HL-60/S4 treated with phorbol 12-myristate 13-acetate at 8.2 ng/mL for 4 days and 3 days (cell line): ENCODE measurements around the gene VMAC.
"Not testable (repeated sequence)": the region's sequence is repeated elsewhere in the genome, so short reads cannot be mapped to it uniquely, and the experiment has no call there.

ENCODE experiments used
- in situ Hi-C: fragments of 300-500 bp; cut with MboI; formaldehyde crosslinking; loops from 2 replicates; pipeline ENCODE4 v1.15.0; 2022; ENCODE audit warnings: low sequenced_read_pairs

The VMAC gene

DNA sequence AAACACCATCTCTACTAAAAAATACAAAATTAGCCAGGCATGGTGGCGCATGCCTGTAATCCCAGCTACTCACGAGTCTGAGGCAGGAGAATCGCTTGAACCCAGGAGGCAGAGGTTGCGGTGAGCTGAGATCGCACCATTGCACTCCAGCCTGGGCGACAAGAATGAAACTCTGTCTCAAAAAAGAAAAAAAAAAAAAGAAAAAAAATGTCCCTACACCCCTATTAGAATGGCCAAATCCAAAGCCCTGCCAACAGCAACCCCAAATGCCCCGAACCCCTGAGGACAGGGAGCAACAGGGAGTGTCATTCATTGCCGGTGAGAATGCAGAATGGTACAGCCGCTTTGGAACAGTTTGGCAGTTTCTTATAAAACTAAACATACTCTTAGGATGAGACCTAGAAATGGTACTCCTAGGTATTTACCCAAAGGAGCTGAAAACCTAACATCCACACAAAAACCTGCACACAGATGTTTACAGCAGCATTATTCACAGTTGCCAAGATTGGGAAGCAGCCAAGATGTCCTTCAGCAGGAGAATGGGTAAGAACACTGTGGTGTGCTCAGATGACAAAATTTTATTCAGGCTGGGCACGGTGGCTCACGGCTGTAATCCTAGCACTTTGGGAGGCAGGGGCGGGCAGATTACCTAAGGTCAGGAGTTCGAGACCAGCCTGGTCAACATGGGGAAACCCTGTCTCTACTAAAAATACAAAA is 21.4 kb upstream of the VMAC start:
- in situ Hi-C loops, result not testable (repeated sequence)

DNA sequence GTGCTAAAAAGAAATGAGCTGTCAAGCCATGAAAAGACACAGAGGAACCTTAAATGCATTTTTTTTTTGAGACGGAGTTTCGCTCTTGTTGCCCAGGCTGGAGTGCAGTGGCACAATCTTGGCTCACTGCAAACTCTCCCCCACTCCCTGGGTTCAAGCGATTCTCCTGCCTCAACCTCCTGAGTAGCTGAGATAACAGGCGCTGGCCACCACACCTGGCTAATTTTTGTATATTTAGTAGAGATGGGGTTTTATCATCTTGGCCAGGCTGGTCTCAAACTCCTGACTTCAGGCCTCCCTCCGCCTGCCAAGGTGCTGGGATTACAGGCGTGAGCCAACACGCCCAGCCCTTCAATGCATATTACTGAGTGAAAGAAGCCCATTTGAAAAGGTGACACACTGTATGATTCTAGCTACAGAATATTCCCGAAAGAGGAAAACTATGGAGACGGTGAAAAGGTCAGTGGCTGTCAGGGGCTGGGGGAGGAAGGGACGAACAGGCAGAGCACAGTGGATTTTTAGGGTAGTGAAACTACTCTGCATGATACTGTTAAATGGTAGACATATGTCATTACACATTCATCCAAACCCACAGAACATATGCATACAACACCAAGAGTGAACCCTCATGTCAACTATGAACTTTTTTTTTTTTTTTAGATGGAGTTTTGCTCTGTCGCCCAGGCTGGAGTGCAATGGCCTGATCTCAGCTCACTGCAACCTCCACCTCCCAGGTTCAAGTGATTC is 20.4 kb upstream of the VMAC start:
- in situ Hi-C loops, result not testable (repeated sequence)

DNA sequence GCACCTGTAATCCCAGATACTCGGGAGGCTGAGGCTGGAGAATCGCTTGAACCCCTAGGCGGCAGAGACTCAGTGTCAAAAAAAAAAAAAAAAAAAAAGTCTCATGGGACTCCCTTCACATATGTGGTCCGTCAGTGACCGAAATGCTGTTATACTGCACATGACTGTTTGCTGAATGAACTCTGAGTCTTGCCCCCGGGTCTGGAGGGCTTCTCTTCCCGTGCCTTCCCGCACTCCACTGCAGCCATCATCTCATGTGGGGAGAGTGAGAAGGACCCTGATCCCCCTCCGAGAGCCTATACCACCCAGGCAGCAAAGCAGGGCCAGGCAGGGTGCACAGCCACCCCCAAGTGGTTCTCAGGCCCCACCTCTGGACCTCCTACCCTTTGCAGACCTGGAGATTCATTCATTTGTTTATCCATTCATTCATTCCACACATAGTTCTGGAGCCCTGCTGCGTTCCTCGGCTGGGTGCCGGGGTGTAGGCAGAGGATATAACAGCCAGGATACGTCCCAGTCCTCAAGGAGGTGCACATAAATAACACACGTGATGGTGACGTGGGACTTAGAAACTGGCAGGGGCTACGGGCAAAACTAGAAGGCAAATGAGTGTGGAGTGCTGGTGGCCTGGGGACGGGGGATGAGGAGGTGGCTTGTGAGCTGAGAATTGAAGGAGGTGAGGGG is 15.2 kb upstream of the VMAC start:
- in situ Hi-C loops, result no loop called here

DNA sequence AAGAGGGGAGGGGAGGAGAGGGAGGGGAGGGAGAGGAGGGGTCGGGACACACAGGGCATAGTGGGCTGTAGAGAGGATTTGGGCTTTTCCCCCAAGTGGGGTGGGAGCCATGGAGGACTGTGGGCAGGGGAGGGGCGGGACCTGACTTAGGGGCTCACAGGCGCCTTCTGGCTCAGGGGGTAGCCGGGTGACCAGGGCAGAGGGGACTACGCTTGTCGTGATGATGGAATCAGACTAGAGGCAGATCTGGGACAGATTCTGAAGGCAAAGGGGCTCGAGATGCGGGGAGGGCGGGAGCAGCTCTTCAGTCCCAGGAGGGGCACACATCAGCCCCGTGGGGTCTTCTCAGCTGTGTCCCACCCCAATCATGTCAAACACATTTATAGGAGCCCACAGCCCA is 14.6 kb upstream of the VMAC start:
- in situ Hi-C loops, result no loop called here

DNA sequence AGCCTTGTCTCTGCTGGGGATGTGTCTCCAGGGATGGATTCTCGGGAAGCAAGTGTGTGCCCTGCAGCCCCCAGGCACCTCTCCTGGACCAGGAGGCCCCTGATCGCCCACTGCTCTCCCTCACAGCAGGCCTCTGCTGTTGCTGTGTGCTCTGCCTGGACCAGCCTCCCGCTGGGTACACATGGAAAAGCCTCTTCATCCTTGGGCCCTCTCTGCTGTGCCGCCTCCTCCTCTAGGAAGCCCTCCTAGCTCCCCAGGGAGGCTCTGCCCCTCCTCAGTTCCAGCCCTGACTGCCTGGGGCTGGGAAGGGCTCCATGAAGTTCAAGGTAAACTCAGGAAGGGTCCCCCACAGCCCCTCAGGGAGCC is 13.1 kb upstream of the VMAC start:
- in situ Hi-C loops, result no loop called here

DNA sequence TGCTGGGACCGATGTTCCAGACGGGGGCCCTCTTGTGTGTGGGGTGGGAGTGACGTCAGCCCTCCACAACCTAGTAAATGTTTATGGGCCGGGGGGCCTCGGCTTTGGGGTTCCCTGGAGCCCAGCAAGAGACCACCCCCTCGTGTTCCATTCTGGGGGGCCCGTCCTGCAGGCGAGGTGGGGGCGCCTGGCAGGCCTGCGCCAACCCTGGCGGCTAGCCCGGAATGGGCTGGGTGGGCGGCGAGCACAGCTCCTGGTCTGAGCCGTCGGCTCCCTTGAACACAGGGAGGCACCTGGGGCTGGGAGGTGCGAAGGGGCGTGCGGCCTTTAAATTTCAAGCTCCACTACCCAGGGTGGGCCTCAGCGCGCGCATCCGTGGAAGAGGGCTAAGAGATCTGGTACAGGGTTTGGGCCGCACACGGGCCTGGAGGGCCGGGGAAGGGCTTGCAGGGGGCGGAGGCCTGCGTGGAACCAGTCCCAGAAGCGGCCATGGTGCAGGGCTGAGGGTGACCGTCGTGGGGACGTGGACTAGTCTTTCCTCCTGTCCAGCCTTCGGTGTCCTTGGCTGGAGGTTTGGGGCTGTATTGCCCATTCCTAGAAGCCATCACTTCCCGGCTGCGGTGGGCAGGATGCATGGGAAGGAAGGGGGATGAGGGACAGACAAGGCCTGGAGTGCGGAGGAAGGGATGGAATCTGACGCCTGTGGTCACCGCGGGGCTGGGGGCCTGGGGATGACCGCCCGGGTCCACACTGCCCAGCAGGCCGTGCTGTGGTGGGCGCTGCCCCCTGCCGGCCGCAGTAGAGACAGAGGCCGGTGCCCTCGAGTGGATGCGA is 12.5 kb upstream of the VMAC start:
- in situ Hi-C loops, result no loop called here

DNA sequence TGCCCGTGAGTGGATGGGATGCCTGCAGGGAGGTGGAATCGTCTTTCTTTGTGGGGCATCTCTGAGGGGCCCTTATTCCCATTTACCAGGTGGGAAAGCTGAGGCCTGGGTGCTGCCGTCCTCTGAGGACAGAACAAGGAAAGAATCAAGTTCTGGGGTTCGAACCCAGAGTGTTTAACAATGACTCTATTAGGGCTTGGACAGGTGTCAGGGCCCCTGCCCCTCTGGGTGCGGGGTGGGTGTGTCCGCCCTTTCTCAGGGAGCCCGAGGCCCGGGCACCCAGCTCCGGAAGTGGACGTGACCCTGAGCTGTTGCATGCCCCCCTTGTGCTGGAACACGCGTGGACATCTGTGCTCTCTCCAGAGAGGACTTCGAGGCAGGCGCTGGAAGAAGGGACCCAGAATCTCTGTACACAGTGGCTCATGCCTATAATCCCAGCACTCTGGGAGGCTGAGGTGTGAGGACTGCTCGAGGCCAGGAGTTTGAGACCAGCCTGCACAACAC is 11.8 kb upstream of the VMAC start:
- in situ Hi-C loops, result no loop called here

DNA sequence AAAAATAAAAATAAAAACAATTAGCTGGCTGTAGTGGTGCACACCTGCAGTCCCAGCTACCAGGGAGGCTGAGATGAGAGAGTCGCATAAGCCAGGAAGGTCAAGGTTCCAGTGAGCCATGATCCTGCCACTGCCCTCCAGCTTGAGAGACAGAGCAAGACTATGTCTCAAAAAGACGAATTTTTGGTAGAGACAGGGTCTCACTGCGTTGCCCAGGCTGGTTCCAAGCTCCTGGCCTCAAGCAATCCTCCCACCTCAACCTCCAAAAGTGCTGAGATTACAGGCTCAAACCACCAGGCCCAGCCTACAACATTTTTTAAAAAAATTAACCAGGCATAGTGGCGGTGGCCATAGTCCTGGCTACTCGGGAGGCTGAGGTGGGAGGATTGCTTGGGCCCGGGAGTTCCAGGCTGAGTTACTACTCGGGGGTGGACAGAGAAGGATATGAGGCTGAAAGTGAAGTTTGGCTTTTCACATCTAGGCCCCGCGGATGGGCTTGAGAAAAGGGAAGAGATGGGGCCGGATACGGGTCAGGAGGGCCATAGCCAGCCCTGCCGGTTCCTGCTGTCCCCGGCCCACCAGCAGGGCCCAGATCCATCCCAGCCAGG is 11.3 kb upstream of the VMAC start:
- in situ Hi-C loops, result no loop called here

DNA sequence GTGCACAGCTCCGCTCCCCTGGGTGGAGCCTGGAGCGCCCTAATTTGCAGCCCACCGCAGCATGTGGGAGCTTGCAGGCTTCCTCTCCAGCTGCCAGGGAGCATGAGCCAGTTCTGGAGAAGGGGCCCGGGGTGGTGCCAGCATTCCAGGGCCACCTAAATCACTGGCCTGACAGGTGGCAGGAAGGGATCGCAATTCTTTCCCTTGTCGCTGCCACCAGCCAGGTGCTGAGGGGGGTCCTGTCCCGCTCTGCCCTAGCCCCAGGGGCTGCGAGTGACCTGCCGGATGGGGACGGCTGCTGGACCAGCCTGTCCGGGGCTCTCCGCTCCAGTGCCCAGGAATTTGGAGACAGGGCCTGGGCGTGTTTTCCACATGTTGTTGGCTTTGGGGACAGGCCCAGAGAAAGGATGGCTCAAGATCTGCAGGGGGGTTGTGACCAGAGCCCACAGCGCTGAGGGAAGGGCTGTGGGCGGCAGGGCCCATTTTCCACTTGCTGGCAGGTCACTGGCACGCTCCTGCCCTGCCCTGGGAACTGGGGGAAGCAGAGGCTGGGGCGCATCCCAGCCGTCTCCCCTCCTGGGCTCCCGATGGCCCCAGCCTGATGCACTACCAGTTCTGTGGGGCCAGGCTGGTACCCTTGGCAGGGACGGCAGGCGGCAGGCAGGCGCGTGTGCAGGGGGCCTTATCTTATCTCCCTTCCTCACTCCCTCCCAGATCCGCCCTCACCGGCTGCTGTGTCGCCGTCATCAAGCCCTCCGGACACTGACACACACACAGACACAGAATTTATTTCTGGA is 10.6 kb upstream of the VMAC start:
- in situ Hi-C loops, result no loop called here

DNA sequence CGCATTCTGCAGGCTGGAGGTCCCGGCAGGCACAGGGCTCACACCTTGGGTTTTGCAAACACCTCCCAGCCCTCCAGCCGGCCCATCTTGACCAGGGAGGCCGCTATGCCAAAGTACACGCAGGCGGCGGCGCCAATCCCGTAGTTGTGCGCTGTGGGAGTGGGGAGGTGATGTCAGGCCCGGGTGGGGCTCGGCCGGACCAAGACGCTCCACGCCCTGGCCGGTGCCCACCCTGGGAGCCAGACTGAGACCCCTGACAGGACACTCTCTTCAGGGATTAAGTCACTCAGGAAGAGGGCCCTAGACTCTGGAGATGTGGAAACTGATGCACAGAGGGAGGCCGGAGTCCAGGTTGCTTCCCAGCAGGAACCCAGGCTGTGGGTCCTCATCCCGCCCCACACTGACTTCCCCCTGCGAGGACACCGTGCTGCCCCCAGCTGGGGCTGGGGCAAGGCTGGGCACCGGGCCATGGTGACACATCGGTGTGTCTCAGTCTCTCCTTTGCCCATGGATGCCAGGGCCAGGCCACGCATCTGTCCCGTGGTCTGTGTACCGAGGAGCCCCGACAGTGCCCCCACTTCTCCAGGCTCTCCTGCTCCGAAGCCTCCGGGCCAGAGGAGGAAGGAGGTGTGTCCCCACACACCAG is 9.8 kb upstream of the VMAC start:
- in situ Hi-C loops, result no loop called here

DNA sequence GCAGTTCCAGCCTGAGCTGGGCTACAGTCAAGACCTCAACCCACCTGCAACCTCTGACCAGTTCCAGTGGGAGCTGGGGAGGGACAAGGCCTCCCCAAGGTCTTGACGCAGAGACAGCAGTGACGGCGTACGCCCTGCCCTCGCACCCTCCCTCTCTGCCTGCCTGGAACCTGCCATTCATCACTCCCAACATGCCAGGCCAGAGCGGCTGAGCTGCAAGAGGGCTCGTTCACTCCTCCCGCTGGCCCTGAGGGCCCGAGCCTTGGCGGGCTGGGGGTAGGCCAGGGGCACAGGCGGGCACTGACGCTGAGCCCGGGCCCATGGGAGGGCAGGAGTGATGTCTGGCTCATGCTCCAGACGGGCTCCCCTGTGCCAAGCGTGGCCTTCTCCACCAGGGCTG is 9.3 kb upstream of the VMAC start:
- in situ Hi-C loops, result no loop called here

DNA sequence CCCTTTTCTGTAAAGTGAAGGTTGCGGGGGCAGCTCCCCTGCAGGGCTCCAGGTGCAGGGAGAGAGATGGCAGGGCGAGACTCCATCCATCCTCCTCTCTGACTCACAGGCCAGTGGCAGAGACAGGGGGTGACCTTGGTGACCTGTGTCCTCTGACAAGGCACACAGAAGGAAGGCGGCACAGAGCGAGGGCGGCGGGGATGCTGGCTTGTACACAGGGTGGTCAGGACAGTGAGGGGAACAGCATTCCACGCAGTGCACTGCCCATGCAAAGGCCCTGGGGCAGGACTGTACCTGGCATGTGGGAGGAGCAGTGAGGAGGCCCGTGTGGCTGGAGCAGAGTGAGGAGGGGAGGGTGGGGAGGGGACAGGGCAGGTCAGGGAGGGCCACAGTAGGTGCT is 8.8 kb upstream of the VMAC start:
- in situ Hi-C loops, result no loop called here

DNA sequence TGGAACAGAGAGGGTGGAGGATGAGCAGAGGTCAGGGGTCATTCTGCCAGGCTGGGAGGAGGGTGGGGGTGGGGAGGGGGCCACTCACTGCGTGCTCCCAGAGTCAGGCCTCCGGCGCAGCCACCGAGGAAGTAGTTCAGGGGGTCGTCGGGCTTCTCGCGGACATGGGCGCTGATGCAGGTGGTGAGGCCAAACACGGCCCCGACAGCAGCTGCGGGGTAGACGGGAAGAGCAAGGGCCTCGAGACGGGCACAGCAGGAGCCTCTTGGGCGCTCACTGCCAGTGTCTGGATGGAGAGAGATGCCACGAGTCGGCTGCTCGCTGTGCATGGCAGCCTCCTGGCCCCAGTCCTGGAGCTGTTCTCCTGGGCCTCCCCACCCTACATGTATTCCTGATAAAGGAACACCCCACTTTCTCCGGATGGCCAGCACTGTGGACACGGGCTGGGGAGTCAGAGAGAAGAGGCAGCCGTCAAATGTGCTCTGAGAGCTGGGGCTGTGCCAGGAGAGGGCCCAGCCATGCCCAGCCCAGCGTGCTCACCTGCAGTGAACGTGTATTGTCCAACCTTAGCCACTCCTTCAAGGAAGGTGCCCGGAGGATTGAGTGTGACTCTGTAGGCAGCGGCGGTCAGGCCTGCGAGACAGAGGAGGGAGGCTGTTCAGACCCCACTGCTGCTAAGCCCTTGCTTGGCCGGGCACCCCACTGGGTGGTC is 8.2 kb upstream of the VMAC start:
- in situ Hi-C loops, result no loop called here

DNA sequence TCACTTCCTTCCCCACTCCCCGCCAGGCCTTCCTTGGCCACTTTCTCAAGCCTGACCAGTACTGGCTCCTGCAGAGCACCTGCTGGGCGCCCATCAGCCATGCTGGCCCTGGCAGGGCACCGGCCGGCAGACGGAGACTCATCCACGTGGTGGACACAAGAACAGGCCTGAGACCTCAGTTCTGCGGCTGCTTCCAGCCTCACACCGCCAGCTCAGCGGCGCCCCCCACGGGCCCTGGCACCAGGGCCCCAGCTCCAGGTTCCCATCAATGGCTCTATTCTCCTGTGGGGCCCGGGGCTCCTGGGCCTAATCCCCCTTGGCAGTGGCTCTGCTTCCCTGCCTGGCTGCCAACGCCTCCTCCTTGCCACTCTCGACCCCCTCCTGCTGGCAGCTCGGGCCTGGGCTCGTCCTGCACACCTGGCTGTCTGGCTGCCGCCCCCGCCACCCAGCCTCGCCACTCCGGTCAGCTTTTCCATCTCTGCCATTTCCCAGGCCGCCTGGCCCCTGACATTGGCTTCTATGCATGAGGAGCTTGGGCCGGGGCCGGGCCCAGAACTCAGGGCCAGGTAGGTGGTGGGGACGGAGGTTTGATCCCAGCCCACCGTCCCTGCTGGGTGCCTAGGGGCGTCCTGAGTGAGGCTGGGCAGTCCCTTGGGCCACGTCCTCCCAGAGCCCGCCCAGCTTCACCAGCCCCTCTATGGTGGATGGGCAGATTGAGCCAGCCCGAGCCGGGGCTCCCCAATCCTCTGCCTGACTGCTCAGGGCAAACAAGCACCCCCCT is 7.3 kb upstream of the VMAC start:
- in situ Hi-C loops, result no loop called here

DNA sequence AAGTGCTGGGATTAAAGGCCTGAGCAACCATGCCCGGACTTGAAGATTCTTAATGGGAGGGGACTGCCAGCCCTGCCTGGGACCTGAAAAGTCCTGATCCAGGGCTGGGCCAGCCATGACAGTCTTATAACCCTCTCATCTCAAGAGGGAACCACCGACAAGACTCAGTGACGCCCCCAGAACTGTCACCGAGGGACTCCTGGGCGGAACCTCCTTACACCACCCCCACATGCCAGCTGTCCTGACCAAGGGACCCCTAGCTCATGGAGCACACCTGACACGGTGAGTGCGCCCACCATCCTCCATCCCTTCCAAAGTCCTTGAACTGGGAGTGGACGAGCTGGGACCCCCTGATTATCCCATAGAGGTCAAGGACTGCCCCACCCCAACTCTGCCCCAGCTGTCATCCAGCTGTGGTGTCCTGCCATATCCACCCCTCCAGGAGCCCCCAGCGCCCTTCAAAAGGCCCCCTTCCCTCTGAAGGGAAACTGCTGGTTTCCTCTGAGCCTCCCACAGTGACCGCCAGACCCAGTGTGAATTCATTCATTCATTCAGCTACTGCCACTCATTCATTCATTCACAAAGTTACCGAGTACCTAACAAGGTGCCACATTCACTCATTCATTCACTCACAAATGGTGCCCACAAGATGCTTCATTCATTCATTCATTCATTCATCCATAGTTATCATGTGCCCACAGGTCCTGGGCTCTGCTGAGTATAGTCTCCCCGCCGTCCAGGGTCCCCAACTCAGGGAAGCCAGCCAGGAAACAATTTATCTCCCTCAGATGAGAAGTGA is 4.7 kb upstream of the VMAC start:
- in situ Hi-C loops, result no loop called here

DNA sequence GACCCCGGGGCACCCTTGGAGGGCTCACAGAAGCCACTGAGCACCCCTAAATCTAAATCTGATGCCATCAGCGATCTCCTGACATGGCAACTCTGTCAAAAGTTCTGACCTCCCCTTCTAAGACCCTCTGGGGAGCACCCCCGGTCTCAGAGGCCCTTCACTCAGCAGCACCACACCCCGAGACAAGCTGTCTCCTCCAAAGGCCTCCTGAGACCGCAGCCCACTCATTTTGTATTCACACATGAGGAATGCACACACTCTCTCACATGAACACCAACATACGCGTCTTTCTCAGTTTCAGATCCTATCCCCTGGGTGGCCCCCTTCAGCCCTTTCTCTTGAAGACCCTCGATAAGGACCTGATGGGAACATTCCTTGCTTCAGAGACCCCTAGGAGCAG is 3.7 kb upstream of the VMAC start:
- in situ Hi-C loops, result no loop called here

DNA sequence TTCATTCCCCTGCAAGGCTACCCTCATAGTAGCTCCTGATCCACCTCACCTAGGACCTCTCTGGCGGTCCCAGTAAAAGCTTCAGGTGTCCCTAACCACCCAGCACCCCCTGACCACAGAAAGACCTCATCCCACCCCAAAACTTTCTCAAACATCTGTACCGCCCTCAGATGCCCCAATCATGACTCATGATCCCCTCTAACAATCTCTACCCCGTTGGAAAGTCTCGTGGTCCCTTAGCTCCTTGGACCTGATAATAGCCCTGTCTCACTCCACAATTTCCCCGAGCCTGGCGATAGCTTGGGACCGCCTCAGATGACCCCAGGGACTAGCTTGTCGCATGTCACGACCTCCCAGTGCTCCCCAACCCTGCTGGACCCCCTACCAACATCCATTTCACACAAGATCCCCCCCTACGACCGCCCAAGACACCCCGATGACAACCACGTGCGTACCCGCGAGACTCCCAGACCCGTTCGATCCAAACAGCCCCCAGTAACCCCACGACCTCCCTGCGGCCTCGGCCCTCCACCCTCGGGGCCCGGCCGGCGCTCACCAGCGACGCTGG is 1.5 kb upstream of the VMAC start:
- in situ Hi-C loops, result no loop called here
